ENCODE data around the gene LRBA.

- TF ChIP-seq CTCF (IDR thresholded peaks at IDR 0.05) (no peak), POLR2A (IDR thresholded peaks at IDR 0.05) (no peak)
Measured at GRCh38 chr4:150826306-150826705, 188.8 kb downstream of the LRBA start.

Data from testis (tissue), 2 donors.